Measurements from ENCODE around the gene DSCAML1.

Gene DSCAML1

DNA sequence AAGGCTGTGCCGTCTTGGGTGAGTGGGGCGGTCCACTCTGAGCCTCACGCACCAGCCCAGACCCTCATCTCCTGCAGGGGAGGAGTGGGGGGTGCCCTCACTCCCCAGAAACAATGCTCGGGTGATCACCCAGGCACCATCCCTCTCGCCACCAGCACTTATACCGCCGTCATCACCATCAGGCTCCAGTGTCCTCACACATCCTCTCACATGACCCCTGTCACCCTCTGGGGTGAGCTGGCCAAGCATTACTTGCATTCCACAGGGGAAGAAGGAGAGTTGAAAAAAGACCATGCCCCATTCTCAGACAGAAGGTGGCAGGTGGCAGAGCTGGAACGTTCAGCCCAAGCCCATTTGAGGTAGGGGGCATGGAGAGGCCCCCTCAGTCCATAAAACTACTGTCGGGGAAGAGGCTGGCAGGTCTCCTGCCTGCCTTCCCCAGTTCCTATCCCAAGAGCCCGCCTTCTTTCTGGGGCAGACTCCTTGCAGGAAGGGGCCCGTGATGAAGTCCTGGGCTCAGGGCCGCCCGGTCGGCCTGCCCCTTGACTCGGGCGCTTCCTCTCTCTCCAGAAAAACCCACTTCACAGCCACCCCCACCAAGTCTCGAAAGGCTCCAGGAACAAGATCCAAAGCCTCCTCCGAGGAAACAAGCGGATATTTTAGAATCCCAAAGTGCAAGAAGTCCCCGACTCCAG, 153.3 kb downstream of the DSCAML1 start:
- in situ Hi-C loops (cut with MboI; ENCODE audit: low sequenced_read_pairs) = no loop called here

DNA sequence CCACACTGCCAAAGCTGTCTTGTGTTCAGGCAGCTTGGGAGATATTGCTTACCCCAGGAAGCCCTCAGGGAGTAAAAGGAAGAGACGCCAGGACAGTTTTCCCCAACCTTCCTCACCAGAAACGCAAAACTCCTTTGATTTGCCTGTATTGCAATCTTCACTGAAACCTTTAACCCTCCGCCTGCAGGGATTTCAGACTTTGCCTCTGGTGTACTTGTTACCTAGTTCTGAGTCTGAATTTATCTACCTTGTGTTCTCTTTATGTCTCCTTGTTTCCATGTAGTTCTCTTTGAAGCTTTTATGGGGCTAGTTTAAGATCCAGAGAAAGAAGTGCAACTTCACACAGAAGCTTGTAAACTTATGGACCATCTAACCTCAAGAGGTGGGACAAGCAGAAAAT, 154.2 kb downstream of the DSCAML1 start:
- in situ Hi-C loops (cut with MboI; ENCODE audit: low sequenced_read_pairs) = no loop called here

DNA sequence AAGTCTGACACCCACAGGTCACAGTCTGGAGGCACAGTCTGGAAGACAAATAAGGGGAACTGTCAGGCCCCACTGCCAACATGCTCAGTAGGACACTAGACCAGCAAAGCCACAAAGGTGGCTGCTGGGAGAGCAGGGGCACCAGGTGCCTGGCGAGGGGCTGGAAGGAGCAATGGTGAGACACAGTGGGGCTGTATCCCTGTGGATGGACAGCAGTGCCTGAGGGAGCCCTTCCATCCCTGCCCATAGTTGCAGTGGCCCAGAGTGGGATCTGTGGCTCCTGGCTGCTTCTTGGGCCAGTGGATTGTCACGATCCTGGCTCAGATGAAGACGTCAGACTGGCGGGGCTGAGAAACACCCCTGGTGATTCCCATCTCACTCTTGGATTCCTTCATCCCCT, 154.6 kb downstream of the DSCAML1 start:
- in situ Hi-C loops (cut with MboI; ENCODE audit: low sequenced_read_pairs) = no loop called here

DNA sequence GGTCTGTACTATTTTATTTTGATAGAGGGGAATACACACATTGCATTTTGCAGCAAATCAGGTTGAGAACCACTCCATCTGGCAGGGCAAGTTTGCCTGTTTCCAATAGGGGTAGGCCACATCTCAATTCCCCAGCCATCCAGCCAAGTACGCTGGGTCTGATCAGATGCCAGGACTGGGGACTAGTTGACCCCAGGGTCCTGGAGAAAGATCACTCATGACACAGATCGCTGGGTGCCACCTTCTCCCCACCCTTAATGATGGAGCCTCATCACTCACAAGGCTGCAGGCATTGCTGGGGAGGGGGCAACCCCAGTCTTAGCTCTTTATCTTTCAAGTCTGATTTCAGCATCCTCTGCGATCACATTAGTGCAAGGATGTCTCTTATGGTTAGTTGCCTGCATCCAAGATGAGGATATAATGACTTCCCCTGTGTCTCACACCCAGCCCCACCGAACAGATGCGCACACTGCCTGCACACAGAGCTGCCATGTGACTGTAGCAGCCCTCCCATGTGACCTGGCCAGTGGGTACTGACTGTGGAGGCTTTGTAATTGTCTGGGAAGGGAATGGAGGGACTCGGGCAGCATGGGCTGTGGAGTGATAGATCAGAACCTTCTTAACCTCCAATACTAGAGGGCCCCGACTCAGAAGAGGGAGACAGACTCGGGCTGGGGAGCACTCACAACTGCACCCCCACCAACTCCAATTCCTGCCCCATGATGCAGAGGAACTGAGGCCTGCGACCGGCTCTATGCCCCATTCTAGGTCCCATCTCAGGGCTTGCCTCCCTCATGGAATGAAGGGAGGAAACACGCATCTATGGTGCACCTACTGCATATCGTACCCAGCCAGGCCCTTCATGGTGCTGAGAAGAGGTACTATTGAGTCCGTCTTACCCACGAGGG, 155.8 kb downstream of the DSCAML1 start:
- in situ Hi-C loops (cut with MboI; ENCODE audit: low sequenced_read_pairs) = no loop called here

DNA sequence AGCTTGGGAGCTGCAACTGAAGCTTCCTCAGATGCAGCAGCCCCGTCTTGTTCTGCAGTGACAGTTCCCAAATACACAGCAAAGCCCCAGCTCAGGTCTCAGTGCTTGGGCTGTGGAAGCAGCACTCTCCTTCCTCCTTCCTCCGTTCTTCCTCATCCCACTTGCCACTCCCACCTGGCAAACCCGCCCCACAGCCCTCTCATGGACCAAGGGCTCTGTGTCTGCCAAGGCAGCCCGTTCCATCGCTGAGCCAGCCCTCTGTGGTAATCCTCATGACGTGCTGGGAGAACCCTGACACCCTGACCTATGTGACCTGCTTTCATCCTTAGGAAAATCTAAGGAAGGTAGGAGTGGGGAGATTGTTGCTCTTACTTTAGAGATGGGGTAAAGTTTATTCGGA, 157.0 kb downstream of the DSCAML1 start:
- in situ Hi-C loops (cut with MboI; ENCODE audit: low sequenced_read_pairs) = no loop called here

DNA sequence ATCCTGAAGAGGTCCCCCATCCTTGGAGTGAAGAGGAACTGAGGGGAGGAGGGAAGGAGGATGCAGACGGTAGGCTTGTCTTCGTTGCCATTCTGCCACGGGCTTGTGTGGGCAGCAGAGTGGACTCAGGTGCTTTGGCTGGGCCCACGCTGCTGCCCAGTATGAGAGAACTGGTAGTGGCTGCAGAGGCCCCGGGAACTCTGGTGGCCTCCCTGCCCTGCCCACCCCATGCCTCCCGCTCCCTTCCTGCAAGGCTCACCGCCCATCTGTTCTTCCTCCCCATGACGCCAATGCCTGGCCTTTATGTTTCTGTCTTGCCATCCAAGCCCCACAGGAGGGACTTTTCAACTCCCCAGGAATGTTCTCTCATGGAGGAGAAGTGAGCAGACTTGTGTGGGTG, 157.4 kb downstream of the DSCAML1 start:
- in situ Hi-C loops (cut with MboI; ENCODE audit: low sequenced_read_pairs) = no loop called here

DNA sequence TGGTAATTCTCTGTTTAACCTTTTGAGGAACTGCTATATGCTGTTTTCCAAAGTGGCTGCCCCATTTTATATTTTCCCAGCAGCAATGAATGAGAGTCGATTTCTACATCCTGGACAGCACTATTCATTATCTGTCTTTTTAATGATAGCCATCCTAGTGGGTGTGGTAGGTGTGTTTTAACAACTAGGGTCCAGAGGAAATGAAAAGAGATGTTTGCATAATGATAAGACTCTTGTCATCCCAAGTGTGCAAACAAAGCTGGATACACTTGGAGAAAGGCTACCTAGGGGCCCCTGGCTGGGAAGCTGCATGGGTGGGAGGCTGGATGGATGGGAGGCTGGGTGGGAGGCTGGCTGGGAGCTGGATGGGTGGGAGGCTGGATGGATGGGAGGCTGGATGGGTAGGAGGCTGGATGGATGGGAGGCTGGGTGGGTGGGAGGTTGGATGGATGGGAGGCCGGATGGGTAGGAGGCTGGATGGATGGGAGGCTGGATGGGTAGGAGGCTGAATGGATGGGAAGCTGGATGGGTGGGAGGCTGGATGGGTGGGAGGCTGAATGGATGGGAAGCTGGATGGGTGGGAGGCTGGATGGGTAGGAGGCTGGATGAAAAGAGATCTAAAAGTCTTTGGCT, 158.0 kb downstream of the DSCAML1 start:
- in situ Hi-C loops (cut with MboI; ENCODE audit: low sequenced_read_pairs) = no loop called here

DNA sequence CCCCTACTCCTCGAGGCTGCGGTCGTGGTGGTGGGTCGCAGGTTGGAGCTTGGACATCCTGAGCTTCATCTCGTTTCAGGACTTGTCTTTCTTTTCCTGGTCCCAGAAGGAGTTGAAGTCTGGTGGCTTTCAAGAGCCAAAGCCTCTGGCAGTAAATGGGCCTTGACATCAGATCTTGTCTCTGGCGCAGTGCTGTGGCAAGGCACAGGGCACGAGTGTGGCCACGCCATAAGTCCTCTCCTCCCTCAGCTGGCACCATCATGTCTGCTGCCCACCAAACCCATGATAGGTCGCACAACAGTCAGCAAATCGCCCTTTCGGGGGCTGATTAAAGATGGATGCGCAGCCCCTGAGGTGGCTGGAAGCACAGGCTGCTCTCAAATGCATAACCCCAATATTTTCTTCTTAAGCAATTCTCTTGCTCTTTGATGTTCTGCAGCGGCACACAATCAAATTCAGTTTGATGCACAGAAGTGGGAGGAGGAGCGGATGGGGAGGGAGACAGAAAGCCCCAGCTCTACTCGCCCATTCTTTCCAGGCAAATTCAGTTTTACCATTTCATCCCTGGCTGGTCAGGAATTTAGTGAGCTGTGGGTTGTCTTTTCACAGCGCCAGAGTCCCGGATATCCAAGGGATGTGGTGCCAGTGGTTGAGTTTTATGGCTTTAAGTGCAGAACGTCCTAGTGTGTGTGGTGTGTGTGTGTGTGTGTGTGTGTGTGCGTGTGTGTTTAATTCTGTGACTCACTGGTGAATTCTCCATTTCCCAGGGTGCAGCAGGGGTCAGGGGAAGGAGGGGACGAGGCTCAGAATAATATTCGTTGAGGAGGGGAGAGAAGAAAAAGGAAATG, 162.0 kb downstream of the DSCAML1 start:
- in situ Hi-C loops (cut with MboI; ENCODE audit: low sequenced_read_pairs) = no loop called here

DNA sequence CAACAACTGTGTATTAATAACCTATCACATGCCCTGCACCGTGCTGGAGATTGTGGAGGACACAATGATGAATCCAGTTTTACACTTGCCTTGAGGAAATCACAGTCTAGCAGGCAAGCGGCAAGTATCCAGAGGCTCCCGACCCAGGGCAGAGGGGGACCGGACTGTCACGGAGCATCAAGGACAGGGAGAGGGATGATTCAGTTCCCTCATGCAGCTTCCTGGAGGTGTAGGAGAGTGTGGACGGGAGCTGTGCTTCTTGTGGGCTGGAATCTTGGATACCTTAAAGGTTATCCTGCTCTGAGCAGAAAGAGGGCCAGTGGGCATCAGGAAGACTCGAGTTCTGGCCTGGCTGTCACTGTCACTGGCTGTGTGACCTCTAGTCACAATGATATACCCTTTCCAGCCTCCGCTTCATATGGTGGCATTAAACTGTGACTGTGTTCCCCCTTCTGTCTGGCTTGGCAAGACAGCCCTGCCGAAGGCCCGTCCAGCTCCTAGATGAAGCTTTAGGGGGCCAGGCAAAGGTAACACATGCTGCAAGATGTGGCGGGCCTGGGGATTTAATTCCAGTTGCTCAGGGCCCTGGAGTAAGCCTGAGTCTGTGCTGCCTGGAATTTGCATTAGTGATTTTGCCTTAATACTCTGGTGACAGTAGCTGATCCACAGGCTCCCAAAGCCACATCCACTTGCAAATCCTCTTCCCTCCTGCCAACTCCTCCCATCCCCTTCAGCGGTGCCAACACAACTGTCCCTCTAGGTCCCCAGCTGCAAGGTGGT, 162.8 kb downstream of the DSCAML1 start:
- in situ Hi-C loops (cut with MboI; ENCODE audit: low sequenced_read_pairs) = no loop called here

DNA sequence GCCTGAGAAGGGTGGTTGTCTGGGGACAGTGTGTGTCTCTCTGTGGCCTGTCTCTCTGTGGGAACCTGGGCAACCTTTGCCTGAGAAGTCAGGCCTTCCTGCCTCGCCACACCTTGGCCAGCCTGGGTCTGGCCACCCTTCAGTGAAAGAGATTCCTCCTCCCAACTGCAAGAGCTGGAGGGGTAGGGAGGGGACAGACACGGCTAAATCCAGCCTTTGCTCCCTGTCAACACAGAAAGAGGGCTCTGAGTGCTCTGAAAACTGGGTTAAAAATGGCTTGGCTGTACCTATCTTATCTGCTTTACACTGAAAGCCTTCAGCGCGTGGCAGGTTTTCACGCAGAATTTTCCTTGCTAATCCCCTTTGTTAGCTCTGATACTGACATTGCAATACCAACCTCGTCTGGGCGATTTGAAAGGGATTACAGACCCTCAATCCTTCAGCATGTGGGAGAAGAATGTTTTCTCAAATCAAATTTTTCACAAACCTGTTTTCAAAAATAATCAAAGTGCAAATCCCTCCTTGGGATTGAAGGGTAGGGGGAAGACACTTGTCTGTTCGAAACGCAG, 163.7 kb downstream of the DSCAML1 start:
- in situ Hi-C loops (cut with MboI; ENCODE audit: low sequenced_read_pairs) = no loop called here

DNA sequence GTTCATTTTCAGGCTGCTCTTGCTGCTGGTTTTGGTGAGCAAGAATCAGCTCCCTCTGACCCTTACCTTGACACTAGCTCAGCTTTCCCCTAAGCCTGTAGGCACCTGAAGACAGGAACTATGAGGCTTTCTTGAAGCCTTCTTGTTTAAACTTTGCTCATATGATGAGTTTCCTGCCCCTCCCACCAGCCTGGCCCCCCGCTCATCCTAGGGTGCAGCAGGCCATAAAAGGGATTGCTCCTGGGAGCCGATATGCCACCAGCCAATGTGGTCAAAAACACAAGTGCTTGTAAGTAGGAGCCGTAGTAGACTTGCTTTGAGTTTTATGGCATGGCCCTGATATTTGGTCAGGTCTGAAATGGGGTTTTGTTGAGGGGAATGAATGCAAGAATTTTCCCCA, 164.7 kb downstream of the DSCAML1 start:
- in situ Hi-C loops (cut with MboI; ENCODE audit: low sequenced_read_pairs) = no loop called here

DNA sequence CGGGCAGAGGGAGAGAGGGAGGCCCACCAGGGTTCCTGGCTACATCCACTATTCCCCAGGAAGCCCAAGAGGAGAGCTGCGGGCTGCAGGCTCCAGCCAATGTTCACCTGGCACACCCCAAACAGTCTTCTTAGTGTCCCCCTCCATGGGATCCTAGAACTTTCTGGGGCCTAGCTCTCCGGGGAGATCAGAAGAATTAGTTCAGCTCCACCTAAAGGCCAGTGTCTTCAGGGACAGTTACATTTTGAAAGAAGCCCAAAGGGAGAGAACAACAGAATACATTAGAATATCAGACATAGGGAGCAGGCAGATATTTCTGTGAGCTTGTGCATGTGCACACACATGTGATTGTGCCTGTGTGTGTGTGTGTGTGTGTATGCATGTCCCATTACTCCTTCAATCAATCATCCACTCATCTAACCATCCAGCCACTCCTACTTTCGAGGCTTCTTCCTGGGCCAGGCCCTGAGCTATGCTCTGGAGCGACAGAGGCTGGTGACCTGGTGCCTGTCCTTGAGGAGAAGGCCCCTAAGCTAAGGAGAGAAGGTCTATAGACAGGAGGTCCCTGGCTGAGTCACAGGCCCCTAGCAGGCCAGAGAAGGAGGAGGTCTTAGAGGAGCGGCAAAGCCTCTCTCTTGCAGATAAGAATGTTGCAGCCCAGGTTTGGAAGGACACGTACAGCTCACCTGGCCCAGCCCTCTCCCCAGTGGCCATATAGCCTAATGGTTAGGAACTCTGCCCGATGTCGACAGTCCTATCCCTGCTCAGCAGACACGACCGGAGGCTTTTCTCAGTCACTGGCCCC, 165.5 kb downstream of the DSCAML1 start:
- in situ Hi-C loops (cut with MboI; ENCODE audit: low sequenced_read_pairs) = no loop called here

DNA sequence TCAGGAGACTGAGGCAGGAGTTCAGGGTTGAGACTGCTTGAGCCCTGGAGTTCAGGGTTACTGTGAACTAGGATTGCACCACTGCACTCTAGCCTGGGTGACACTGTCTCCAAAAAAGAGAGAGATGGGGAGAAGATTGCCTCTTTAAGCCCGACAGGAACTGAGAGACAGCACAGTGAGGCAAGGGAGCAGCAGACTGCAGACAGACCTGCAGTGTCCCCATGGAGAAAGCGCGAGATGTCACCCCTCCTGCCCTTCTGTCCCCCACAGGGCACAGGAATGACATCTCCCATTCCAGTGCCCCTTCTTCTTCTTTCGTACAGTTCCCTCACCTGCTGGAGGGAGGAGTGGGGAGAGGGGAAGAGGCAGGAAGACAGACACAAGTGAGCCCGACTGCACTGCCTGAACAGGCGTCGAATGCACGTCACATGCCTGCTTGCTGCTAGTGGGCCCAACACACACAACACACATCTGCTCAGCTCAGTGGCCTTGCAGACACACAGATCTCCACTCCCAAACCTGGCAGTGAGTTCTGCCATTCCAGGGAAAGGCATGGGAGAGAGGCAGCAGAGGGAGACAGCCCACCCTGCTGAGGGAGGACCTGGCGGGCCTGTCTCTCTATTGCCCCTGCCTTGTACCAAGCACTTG, 167.0 kb downstream of the DSCAML1 start:
- in situ Hi-C loops (cut with MboI; ENCODE audit: low sequenced_read_pairs) = no loop called here

DNA sequence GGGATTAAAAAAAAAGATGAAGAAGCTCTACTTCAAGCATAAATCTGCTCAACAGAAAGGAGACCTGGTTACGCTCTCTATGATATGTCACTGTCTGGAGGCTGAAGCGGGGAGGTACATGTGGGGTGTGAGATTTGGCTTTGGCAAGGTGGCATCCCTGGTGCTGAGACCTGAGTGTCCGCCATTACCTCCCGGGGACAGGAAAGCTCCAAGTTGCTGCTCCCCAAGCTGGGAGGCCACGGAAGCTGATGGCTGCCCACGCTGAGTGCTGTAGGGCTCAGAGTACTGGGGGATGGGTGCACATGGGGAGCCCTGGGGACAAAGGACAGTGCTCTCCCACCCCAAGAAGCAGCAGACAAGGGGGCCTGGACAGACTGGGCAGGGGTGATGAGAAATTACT, 167.9 kb downstream of the DSCAML1 start:
- in situ Hi-C loops (cut with MboI; ENCODE audit: low sequenced_read_pairs) = no loop called here

DNA sequence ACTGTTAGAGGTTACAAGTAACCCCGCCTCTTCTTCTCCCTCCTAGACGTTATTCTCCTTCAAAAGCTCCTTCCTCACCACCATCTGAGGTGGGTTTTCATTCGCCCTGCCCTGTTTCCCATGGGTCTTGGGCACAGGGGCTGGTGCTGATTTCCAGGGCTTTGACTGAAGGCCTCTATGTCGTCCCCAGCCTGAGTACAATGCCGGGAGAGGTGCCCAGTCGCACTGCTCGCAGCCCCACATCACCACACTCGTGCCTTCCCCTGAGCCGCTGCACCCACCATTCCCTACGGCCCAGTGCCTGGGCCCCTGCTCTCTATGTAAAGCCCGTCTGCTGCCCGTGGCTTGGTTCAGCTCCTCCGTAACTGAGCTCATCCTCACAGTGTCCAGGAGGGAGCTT, 169.8 kb downstream of the DSCAML1 start:
- in situ Hi-C loops (cut with MboI; ENCODE audit: low sequenced_read_pairs) = no loop called here

DNA sequence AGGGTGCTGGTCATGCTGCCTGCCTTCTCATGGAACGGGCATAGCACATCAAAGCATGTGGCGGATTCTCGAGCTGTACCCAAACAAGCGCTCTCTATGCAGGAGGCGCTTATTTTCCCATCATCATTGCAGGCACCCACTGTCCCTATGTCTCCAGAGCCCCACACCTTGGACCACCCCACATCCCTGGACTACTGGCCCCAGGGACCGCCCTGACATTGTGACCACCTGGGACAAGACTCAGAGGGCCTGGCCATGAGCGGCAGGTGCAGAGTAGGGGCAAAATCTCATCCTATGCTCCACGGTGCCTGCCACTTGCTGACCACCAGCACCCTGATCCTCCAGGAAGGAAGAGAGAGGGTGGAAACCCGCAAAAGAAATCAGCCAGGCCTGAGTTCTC, 170.4 kb downstream of the DSCAML1 start:
- in situ Hi-C loops (cut with MboI; ENCODE audit: low sequenced_read_pairs) = no loop called here

DNA sequence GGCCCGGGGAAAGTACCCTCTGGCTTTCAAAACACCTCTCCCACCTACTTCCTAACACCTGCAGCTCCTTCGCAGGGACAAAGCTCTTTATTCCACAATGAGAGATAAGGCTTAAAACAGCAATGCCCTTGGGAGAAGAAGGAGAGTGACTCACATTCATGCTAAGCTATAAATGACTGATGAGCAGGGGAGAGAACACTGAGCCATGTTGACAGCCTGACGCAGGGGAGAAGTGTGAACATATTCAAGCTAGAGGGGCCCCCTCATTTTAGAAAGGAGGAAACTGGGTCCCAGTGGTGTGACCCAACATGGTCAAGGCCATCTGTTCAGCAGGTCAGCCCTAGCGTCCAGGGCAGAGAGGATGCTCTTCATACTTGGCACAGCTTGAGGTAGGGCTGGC, 171.8 kb downstream of the DSCAML1 start:
- in situ Hi-C loops (cut with MboI; ENCODE audit: low sequenced_read_pairs) = no loop called here

DNA sequence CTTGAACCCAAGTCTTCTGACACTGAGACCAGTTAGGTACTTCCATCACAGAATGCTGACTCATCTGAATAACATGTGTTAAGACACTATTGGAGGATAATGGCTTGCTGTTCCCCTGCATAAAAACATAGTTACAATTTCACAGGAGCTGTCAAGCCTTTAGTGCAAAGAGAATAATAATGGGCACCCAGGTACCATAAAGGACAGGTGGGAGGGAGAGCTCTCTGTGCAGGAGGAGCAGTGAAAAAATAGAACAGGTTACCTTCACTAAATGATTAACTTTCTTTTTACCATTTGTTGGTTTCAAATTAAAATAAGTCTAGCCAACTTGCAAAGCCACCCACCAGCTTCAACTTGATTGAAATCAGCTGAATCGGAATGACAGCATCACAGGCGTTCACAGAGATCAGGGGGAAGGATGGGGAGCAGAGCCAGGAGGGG, 173.2 kb downstream of the DSCAML1 start:
- in situ Hi-C loops (cut with MboI; ENCODE audit: low sequenced_read_pairs) = no loop called here

All from HL-60/S4 treated with phorbol 12-myristate 13-acetate at 8.2 ng/mL for 4 days and 3 days (cell line).